OCI-LY7 (cell line): ENCODE data around the gene PFKL. TPM values are rescaled to one million over a fixed set of nuclear protein-coding genes. Genes with fewer than 3 reads are reported as not detected.

Experiments
- BruUV-seq: library from RNA; stranded (reverse); fragments of 400-500 nt; replicated peaks from 2 replicates; lab custom pipeline; 2021; lab: Mats Ljungman, UMichigan
- CTCF ChIA-PET: fragments of 300-600 bp; sonication (Branson Sonifier 250); formaldehyde crosslinking; loops from one replicate; lab custom pipeline; 2022; ENCODE audit warnings: antibody characterized with exemption; ENCODE audit not compliant: unreplicated experiment; lab: Charles Lee
- POLR2A ChIA-PET: fragments of 300-600 bp; sonication (Branson Sonifier 250); formaldehyde crosslinking; loops from one replicate; lab custom pipeline; 2022; ENCODE audit warnings: antibody characterized with exemption; lab: Charles Lee
- DNase-seq: peaks from one replicate; pipeline ENCODE4 v3.0.0-alpha.2; 2015; ENCODE audit warnings: low spot score
- H2AFZ ChIP-seq: fragments of 200-600 bp; sonication (generic), shearing (Covaris generic); 2 replicates; pipeline ENCODE4 v1.6.1; 2014; ENCODE audit warnings: mild to moderate bottlenecking, antibody characterized with exemption, low read length, moderate library complexity
- H3K27ac ChIP-seq: fragments of 200-600 bp; sonication (generic); 2 replicates; pipeline ENCODE4 v1.5.1; 2014; ENCODE audit warnings: mixed run types, low read depth, mild to moderate bottlenecking, moderate library complexity, low read length, inconsistent platforms; ENCODE audit not compliant: poor library complexity, severe bottlenecking
- H3K36me3 ChIP-seq: fragments of 200-600 bp; sonication (generic); 2 replicates; pipeline ENCODE4 v1.6.1; 2014; ENCODE audit warnings: mild to moderate bottlenecking, antibody characterized with exemption, low read length, moderate library complexity, mixed read lengths; ENCODE audit not compliant: insufficient read depth
- H3K4me1 ChIP-seq: fragments of 200-600 bp; sonication (generic); 2 replicates; pipeline ENCODE4 v1.5.1; 2014; ENCODE audit warnings: mild to moderate bottlenecking, low read length; ENCODE audit not compliant: insufficient read depth, poor library complexity, severe bottlenecking
- H3K4me2 ChIP-seq: fragments of 200-600 bp; sonication (generic); 2 replicates; pipeline ENCODE4 v1.6.1; 2014; ENCODE audit warnings: mild to moderate bottlenecking, low read length
- H3K4me3 ChIP-seq: fragments of 200-600 bp; sonication (generic); 2 replicates; pipeline ENCODE4 v1.5.1; 2014; ENCODE audit warnings: mild to moderate bottlenecking, low read depth, low read length; ENCODE audit not compliant: poor library complexity, severe bottlenecking
- H3K79me2 ChIP-seq: fragments of 200-600 bp; sonication (generic); 2 replicates; pipeline ENCODE4 v1.6.1; 2016; ENCODE audit warnings: low read depth, mild to moderate bottlenecking, low read length, moderate library complexity, mixed read lengths; ENCODE audit not compliant: insufficient read depth
- H3K9me2 ChIP-seq: fragments of 200-600 bp; sonication (generic); 2 replicates; pipeline ENCODE4 v1.6.1; 2016; ENCODE audit warnings: mild to moderate bottlenecking, low read length, mixed read lengths; ENCODE audit not compliant: insufficient read depth
- H3K9me3 ChIP-seq: fragments of 200-600 bp; sonication (generic); 2 replicates; pipeline ENCODE4 v1.6.1; 2014; ENCODE audit warnings: mild to moderate bottlenecking, mixed run types, low read length, mixed read lengths
- H4K20me1 ChIP-seq: fragments of 200-600 bp; sonication (generic); 2 replicates; pipeline ENCODE4 v1.6.1; 2014; ENCODE audit warnings: mild to moderate bottlenecking, antibody characterized with exemption, low read length, moderate library complexity, mixed read lengths; ENCODE audit not compliant: insufficient read depth
- CTCF ChIP-seq: fragments of 200-600 bp; sonication (generic); conservative IDR thresholded peaks from 2 replicates; pipeline ENCODE4 v1.5.1; 2014; ENCODE audit warnings: mild to moderate bottlenecking, antibody characterized with exemption, low read length, moderate library complexity, mixed read lengths
- EZH2phosphoT487 ChIP-seq: fragments of 200-600 bp; sonication (generic); IDR thresholded peaks from 2 replicates; pipeline ENCODE4 v1.6.1; 2018; ENCODE audit warnings: low read depth, borderline replicate concordance, mild to moderate bottlenecking, mixed run types, antibody characterized with exemption, low read length, moderate library complexity, mixed read lengths
- intact Hi-C: fragments of 100-400 bp; cut with micrococcal nuclease; formaldehyde crosslinking; loops from one replicate; pipeline ENCODE4 v1.10.0; 2022; ENCODE audit not compliant: unreplicated experiment
- total RNA-seq, 2 experiments: library from RNA; depleted of rRNA in 1 of 2; stranded (reverse); fragments of >200 nt in 1 of 2; shearing (Covaris generic) in 1 of 2; gene quantifications; 2 replicates each; pipeline ENCODE4 v1.2.3, GENCODE V29; 2014 to 2022

The PFKL gene
- total RNA-seq, 2 experiments from 2014 or later: 102 to 128 TPM

DNA sequence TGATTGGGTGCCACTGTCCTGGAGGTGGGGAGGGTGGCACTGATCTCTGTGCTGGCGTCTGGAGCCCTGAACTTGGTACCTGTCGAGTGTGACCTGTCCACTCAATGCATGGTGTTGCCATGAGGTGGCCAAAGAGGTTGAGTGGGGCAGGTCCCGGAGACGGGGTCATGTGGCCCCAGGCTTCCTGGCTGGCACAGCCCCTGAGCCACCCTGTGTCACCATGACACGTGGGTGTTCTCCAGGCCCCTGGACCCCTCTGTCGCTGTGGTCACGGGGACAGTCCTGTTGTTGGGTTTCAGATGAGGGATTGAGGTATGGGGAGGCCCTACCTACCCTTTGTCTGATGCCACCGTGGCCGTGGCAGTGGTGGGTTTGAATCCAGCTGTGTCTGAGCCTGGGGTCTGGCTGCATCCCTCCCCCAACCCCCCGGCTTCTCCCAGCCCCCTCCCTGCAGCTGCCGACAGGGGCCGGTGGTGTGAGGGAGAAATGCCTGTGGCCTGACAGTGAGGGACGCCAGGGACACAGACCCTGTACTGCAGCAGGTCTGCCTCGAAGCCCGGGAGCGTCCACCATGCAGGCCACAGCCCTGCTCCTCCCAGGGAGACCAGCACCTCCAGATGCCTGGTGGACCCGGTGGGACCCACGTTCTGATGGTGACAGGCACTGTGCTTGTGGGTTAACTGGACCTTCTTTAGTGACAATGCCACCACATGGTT is 65.6 kb downstream of the PFKL start:
- H3K4me3 ChIP-seq: no peak overlapping the region
- intact Hi-C loops: no loop called here
- no peaks in the 10 kb centered on the region for H4K20me1 ChIP-seq
- H3K36me3 ChIP-seq: no peaks in the 10 kb centered on the region
- ChIA-PET POLR2A (no interaction called here), CTCF (no interaction called here)
- no TSS peak for BruUV-seq
- H3K27ac ChIP-seq: no peak overlapping the region
- H3K79me2 ChIP-seq: no peaks in the 10 kb centered on the region
- no peaks in the 10 kb centered on the region for H3K9me2 ChIP-seq
- H3K9me3 ChIP-seq: 0 out of 2 replicates have a peak, but pooled peaks cover 7% of the 10 kb centered on the region
- H2AFZ ChIP-seq: no peak overlapping the region
- H3K4me2 ChIP-seq: no peak overlapping the region
- DNase-seq: no peak
- no peak for TF ChIP-seq CTCF
- no peak for TF ChIP-seq EZH2phosphoT487
- no peaks in the 10 kb centered on the region for H3K4me1 ChIP-seq

- H3K4me1 ChIP-seq: no peaks in the 10 kb centered on the region
- no peaks in the 10 kb centered on the region for H4K20me1 ChIP-seq
- no peak for DNase-seq
- H3K4me3 ChIP-seq: no peak overlapping the region
- no peak overlapping the region for H2AFZ ChIP-seq
- H3K79me2 ChIP-seq: no peaks in the 10 kb centered on the region
- H3K9me2 ChIP-seq: no peaks in the 10 kb centered on the region
- no peak overlapping the region for H3K27ac ChIP-seq
- no peaks in the 10 kb centered on the region for H3K36me3 ChIP-seq
- no TSS peak for BruUV-seq
- H3K9me3 ChIP-seq: 0 out of 2 replicates have a peak, but pooled peaks cover 7% of the 10 kb centered on the region
- no peak overlapping the region for H3K4me2 ChIP-seq
- TF ChIP-seq EZH2phosphoT487 (no peak), CTCF (no peak)
- intact Hi-C loops: no loop called here
- ChIA-PET CTCF (no interaction called here), POLR2A (no interaction called here)
These were observed 66.2 kb downstream of the PFKL start for GRCh38 chr21:44365967-44366585.
